MCF 10A (cell line): Measurements from ENCODE around the gene GAK. TPM values are rescaled to one million over a fixed set of nuclear protein-coding genes. Genes with fewer than 3 reads are reported as not detected.

Experiments used
- BruUV-seq: library from RNA; stranded (reverse); fragments of 400-500 nt; replicated peaks from 2 replicates; lab custom pipeline; 2021; lab: Mats Ljungman, UMichigan
- CTCF ChIA-PET: fragments of 300-600 bp; sonication (Branson Sonifier 250); formaldehyde crosslinking; extraction: SDS; loops from one replicate; lab custom pipeline; 2021; ENCODE audit warnings: antibody characterized with exemption, inconsistent platforms; lab: Yijun Ruan, JAX
- POLR2A ChIA-PET: fragments of 300-600, 350-650 bp; sonication (Branson Sonifier 250); formaldehyde crosslinking; extraction: SDS; loops from one replicate; lab custom pipeline; 2020; ENCODE audit warnings: antibody characterized with exemption, inconsistent platforms; lab: Yijun Ruan, JAX
- DNase-seq: peaks from one replicate; pipeline ENCODE4 v3.0.0-alpha.2; 2018; ENCODE audit not compliant: unreplicated experiment
- H3K27ac Mint-ChIP-seq: one replicate; pipeline ENCODE4 v1.8.0; 2022; ENCODE audit warnings: mild to moderate bottlenecking, low read depth, mixed read lengths; ENCODE audit not compliant: unreplicated experiment
- H3K27me3 Mint-ChIP-seq: one replicate; pipeline ENCODE4 v1.8.0; 2022; ENCODE audit warnings: mixed read lengths; ENCODE audit not compliant: insufficient read depth, unreplicated experiment
- H3K36me3 Mint-ChIP-seq: one replicate; pipeline ENCODE4 v1.8.0; 2022; ENCODE audit warnings: mild to moderate bottlenecking, moderate library complexity, mixed read lengths; ENCODE audit not compliant: insufficient read depth, unreplicated experiment
- H3K4me1 Mint-ChIP-seq: one replicate; pipeline ENCODE4 v1.8.0; 2022; ENCODE audit warnings: mixed read lengths; ENCODE audit not compliant: insufficient read depth, unreplicated experiment
- H3K4me3 Mint-ChIP-seq: one replicate; pipeline ENCODE4 v1.8.0; 2022; ENCODE audit warnings: mild to moderate bottlenecking, moderate library complexity, mixed read lengths; ENCODE audit not compliant: unreplicated experiment
- H3K9me3 Mint-ChIP-seq: one replicate; pipeline ENCODE4 v1.8.0; 2022; ENCODE audit warnings: mixed read lengths; ENCODE audit not compliant: unreplicated experiment
- intact Hi-C: fragments of 100-400 bp; cut with micrococcal nuclease; formaldehyde crosslinking; loops from 2 replicates; pipeline ENCODE4 v1.14.1; 2022
- total RNA-seq: library from RNA; stranded (reverse); gene quantifications from 2 replicates; pipeline ENCODE4 v1.2.3, GENCODE V29; 2022
- TF ChIP-seq, protein P1 (sequence below): fragments of 200-600 bp; IDR thresholded peaks from one replicate; pipeline ENCODE4 v1.8.0; 2022; ENCODE audit warnings: antibody characterized with exemption, mild to moderate bottlenecking; ENCODE audit not compliant: unreplicated experiment

Gene GAK
- total RNA-seq, 1 experiment from 2014 or later, result 72.9 TPM

DNA sequence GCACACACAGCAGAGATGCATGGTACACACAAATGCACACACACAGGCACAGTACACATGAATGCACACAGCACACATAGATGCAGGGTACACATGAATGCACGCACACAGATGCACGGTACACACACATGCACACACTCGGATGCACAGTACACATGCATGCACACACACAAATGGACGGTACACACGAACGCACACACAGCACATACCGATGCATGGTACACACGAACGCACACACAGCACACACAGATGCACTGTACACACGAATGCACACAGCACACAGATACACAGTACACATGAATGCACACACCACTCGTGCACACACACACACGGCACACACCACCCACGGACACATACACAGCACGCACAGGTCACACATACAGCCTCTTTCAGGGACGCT lies 62.3 kb downstream of the GAK start:
- H3K27ac Mint-ChIP-seq, result no peak overlapping the region
- H3K36me3 Mint-ChIP-seq, result peaks cover 35% of the 10 kb centered on the region
- CTCF ChIA-PET, result no interaction called here
- TF ChIP-seq, protein P1, sequence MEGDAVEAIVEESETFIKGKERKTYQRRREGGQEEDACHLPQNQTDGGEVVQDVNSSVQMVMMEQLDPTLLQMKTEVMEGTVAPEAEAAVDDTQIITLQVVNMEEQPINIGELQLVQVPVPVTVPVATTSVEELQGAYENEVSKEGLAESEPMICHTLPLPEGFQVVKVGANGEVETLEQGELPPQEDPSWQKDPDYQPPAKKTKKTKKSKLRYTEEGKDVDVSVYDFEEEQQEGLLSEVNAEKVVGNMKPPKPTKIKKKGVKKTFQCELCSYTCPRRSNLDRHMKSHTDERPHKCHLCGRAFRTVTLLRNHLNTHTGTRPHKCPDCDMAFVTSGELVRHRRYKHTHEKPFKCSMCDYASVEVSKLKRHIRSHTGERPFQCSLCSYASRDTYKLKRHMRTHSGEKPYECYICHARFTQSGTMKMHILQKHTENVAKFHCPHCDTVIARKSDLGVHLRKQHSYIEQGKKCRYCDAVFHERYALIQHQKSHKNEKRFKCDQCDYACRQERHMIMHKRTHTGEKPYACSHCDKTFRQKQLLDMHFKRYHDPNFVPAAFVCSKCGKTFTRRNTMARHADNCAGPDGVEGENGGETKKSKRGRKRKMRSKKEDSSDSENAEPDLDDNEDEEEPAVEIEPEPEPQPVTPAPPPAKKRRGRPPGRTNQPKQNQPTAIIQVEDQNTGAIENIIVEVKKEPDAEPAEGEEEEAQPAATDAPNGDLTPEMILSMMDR, result no peak
- no peak overlapping the region for H3K4me3 Mint-ChIP-seq
- H3K9me3 Mint-ChIP-seq, result no peaks in the 10 kb centered on the region
- no TSS peak for BruUV-seq
- intact Hi-C loops, result no loop called here
- POLR2A ChIA-PET, result no interaction called here
- H3K4me1 Mint-ChIP-seq, result no peaks in the 10 kb centered on the region
- no peak for DNase-seq
- H3K27me3 Mint-ChIP-seq, result no peaks in the 10 kb centered on the region

DNA sequence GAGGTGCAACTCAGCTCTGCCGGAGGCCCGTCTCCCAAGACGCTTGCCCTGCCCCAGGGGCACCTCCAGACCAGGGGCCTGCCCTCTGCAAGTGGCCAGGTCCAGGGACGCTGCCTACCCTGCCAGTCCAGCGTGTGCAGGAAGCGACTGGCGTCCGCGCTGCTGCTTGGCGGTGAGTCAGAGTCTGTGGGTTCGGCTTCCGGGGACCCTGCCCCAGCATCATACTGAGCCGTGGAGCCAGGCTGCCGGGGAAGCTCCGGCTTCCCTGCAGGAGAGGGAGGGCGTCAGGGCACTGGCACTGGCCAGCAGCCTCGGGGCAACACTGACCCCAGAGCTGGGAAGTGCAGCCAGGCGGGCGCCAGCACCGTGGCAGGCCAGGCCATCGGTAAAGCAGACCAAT lies 63.7 kb downstream of the GAK start:
- H3K4me1 Mint-ChIP-seq, result no peaks in the 10 kb centered on the region
- TF ChIP-seq, protein P1, result no peak
- no TSS peak for BruUV-seq
- peaks cover 32% of the 10 kb centered on the region for H3K36me3 Mint-ChIP-seq
- H3K4me3 Mint-ChIP-seq, result no peak overlapping the region
- intact Hi-C loops, result no loop called here
- H3K27me3 Mint-ChIP-seq, result no peaks in the 10 kb centered on the region
- ChIA-PET CTCF (no interaction called here), POLR2A (no interaction called here)
- no peak for DNase-seq
- no peak overlapping the region for H3K27ac Mint-ChIP-seq
- H3K9me3 Mint-ChIP-seq, result no peaks in the 10 kb centered on the region

DNA sequence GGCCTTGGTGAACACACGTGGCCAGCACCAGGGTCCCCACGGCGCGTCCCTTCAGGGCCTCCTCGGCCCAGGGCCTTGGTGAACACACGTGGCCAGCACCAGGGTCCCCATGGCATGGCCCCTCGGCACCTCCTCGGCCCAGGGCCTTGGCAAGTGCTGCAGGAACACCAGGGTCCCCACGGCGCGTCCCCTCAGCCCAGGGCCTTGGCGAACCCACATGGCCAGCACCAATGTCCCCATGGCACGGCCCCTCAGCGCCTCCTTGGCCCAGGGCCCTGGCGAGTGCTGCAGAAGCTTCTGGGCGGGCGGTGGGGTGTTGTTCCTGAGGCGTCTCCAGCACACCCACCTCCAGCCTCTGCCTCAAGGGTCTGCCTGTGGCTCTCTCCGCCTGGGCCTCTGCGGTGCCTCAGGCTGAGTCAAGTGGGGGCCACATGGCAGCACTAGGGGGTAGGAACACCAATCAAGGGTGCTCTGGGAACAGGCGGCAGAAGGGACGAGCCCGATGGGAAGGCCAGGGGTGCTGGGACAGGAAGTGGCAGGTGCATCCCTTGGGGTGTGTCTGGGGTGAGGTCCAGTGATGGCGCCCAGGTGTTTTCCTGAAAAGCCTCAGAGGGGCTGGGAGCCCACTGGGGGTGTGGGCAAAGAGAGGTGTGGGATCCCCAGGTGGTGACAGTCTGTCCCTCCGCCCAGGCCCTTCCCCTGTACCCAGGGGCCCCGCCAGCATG lies 64.4 kb downstream of the GAK start:
- POLR2A ChIA-PET, result no interaction called here
- H3K4me1 Mint-ChIP-seq, result no peaks in the 10 kb centered on the region
- TF ChIP-seq, protein P1, result no peak
- no peak for DNase-seq
- peaks cover 26% of the 10 kb centered on the region for H3K36me3 Mint-ChIP-seq
- CTCF ChIA-PET, result no interaction called here
- H3K27me3 Mint-ChIP-seq, result no peaks in the 10 kb centered on the region
- BruUV-seq, result no TSS peak
- H3K4me3 Mint-ChIP-seq, result no peak overlapping the region
- intact Hi-C loops, result no loop called here
- no peaks in the 10 kb centered on the region for H3K9me3 Mint-ChIP-seq
- H3K27ac Mint-ChIP-seq, result no peak overlapping the region

DNA sequence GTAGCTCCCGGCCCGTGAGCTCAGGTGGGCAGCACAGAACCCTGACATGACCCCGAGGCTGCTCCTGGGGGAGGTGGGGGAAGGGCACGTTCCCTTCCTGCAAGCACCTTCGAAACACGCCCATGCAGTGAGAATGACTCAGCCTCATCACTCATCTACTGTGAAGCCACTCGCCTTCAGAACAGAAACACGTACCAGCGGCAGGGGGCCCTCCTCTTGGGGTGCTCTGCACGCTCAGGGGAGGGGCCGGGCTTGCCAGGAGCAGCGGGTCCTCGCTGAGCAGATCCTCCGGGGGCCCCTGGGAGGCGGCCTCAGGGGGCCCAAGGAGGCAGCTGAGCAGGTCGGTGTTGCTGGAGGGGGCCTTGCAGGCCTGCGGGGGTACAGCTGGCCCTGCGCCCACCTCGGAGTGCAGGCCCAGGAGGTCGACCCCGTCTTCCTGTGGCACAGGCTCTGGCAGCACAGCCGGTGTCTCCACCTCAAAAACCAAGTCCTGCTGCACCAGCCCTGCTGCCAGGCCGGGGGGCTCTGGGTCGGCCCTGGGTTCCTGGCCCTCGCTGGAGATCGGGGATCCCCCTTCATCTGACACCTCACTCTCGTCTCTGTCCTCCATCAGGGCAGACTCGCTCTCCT lies 65.2 kb downstream of the GAK start:
- no peak overlapping the region for H3K27ac Mint-ChIP-seq

More for the DNA sequence above, 65.2 kb downstream of the GAK start:
- intact Hi-C loops, result no loop called here
- H3K4me3 Mint-ChIP-seq, result no peak overlapping the region
- peak; percentile 46 for DNase-seq
- TF ChIP-seq, protein P1, result no peak
- H3K36me3 Mint-ChIP-seq, result peaks cover 26% of the 10 kb centered on the region
- H3K27me3 Mint-ChIP-seq, result no peaks in the 10 kb centered on the region
- ChIA-PET POLR2A (no interaction called here), CTCF (interaction anchor here (0.9 kb wide), 1 partner anchor 11 kb away, joined by 3 read pairs; no protein-coding TSS in a partner anchor)
- BruUV-seq, result no TSS peak
- H3K4me1 Mint-ChIP-seq, result no peaks in the 10 kb centered on the region
- no peaks in the 10 kb centered on the region for H3K9me3 Mint-ChIP-seq
